Mucosa of descending colon (tissue), 3 donors: ENCODE results near the gene FAM186B. TPM values are rescaled to one million over a fixed set of nuclear protein-coding genes. Genes with fewer than 3 reads are reported as not detected.

ENCODE experiments used
- ATAC-seq: fragments of 200-7000 bp; cut with Tn5 transposase; one replicate; pipeline ENCODE4 v1.9.1; 2020; ENCODE audit warnings: mild to moderate bottlenecking, moderate library complexity
- DNase-seq, 3 donors: peaks; one replicate each; pipeline ENCODE4 v3.0.0-alpha.2; 2020
- H3K36me3 ChIP-seq: fragments of 200-600 bp; one replicate; pipeline ENCODE4 v1.8.0; 2021; ENCODE audit warnings: low read depth, mild to moderate bottlenecking
- H3K4me1 ChIP-seq: fragments of 200-600 bp; one replicate; pipeline ENCODE4 v1.8.0; 2021; ENCODE audit warnings: low read depth, mild to moderate bottlenecking
- H3K4me3 ChIP-seq: fragments of 200-600 bp; one replicate; pipeline ENCODE4 v1.8.0; 2021; ENCODE audit warnings: mild to moderate bottlenecking
- H3K9me3 ChIP-seq: fragments of 200-600 bp; one replicate; pipeline ENCODE4 v1.8.0; 2021; ENCODE audit warnings: mild to moderate bottlenecking
- CTCF ChIP-seq: fragments of 200-600 bp; IDR thresholded peaks from one replicate; pipeline ENCODE4 v1.8.0; 2022; ENCODE audit warnings: antibody characterized with exemption, mild to moderate bottlenecking
- intact Hi-C, 2 donors: fragments of 100-400 bp; cut with DNase I in 1 of 2; cut with micrococcal nuclease in 1 of 2; formaldehyde crosslinking; loops; one replicate each; pipeline versions ENCODE4 v1.11.0 to v1.11.1; 2022; cut with DNase I, micrococcal nuclease
- total RNA-seq, 3 donors: library from RNA; stranded (reverse); fragmentation: NEBNext Ultra II Directional in 2 of 3; extraction: Animal tissue kit (Norgen Biotek cat#: 25700) in 2 of 3; gene quantifications; one replicate each; pipeline versions ENCODE4 v1.2.1 to v1.2.4, GENCODE V29; 2021 to 2023
- donor health status: DM: no; HTN: no; CAD: no; lungs with moderate emphysema.
- donor health status: DM: no; HTN: no; CAD: no.
- donor health status: DM: no; HTN: yes; CAD: no.

FAM186B gene
- total RNA-seq, 3 donors from 2014 or later, result 0.35 to 0.63 (median 0.39) TPM

GRCh38 chr12:49538510-49539403, 66.7 kb downstream of the FAM186B start, which contains the start of gene KCNH3:
Gene KCNH3 (plus strand): TSS chr12:49539030. CDS start chr12:49539417, 387 bp downstream.
- ATAC-seq (peak; percentile 88), DNase-seq (peak; percentile 87 to 91 (median 90))
- no peak within 1 kb of the TSS for H3K4me3 ChIP-seq
- no peak for TF ChIP-seq CTCF
- H3K4me1 ChIP-seq, result peaks cover 13% of the 10 kb centered on the region
- intact Hi-C loops, result no loop called here
- H3K36me3 ChIP-seq, result no peaks in the 10 kb centered on the region
- no peaks in the 10 kb centered on the region for H3K9me3 ChIP-seq

GRCh38 chr12:49537752-49538509, 67.5 kb downstream of the FAM186B start:
- intact Hi-C loops, result no loop called here
- DNase-seq (no peak), ATAC-seq (peak; percentile 9)
- Histone ChIP-seq H3K9me3 (no peaks in the 10 kb centered on the region), H3K36me3 (no peaks in the 10 kb centered on the region), H3K4me3 (no peak overlapping the region), H3K4me1 (peaks cover 13% of the 10 kb centered on the region)
- no peak for TF ChIP-seq CTCF

Other genes with a start within 250 kb of the FAM186B start
- 10 to 100 TPM; 15.0 to 19.8 (median 18.3) TPM for gene SPATS2, start 238.2 kb downstream of the FAM186B start, total RNA-seq
- under 1 TPM in 2 of 3 donors, not detected in 1; 0.13 to 0.19 TPM for gene KCNH3, start 66.6 kb downstream of the FAM186B start, total RNA-seq
- 10 to 100 TPM; 51.6 to 66.7 (median 55.9) TPM for gene MCRS1, start 37.5 kb downstream of the FAM186B start, total RNA-seq
- 10 to 100 TPM; 11.5 to 27.2 (median 12.7) TPM for gene PRPF40B, start 17.9 kb upstream of the FAM186B start, total RNA-seq
- gene FMNL3, start 101.8 kb upstream of the FAM186B start, total RNA-seq, result 10 to 100 TPM in 1 of 3 donors, 1 to 10 TPM in 2; 4.2 to 13.4 (median 7.1) TPM
- gene TMBIM6, start 135.9 kb upstream of the FAM186B start, total RNA-seq, result 100 to 1,000 TPM; 614 to 954 (median 773) TPM
- gene NCKAP5L, start 222.8 kb upstream of the FAM186B start, total RNA-seq, result 10 to 100 TPM in 1 of 3 donors, 1 to 10 TPM in 2; 2.5 to 17.7 (median 4.7) TPM
- 1 to 10 TPM; 3.0 to 5.0 (median 3.7) TPM for gene BCDIN3D, start 237.5 kb upstream of the FAM186B start, total RNA-seq